Measurements from ENCODE around the gene TRIM17.
A peak's percentile ranks its signal among the peaks of the same experiment; 100 is the strongest.

The TRIM17 gene

DNA sequence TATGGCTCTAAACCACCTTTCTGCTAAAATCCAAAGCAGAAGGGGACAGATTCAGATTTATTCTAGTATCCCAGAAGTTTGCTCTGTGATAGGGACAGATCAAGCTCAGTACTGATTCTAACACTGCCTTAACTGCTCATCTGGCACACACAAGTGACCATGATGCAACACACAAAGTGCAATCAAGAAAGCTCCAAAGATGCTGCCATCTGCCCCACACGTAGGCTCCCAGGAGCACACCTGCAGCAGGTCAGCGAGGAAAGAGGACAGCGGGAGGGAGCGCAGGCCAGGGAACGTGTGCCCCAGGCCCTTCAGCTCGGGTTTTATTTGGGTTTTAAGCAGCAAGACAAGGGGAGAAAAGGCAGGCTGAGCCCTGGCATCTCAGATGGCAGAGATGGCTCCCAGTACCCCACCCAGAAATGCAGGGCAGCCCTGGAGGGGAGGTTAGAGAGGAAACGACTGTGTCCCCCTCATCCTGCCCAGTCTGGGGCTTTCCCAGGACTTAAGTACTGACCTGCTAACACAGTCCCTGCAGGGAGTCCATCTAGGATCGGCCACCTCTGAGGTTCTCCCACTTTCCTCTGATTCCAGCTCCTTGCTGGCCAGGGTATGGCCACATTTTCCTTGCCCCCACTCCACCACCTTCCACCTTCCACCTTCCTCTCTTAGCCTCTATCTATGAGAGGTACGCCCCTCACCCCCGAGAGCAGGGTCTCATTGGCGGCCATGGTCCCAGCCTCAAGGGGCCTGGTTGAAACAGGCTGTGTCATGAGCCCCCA lies 11.3 kb downstream of the TRIM17 start:
- H3K27ac ChIP-seq = peak overlapping the region; percentile 75
- DNase-seq (ENCODE audit: low read depth, low spot score) = no peak

DNA sequence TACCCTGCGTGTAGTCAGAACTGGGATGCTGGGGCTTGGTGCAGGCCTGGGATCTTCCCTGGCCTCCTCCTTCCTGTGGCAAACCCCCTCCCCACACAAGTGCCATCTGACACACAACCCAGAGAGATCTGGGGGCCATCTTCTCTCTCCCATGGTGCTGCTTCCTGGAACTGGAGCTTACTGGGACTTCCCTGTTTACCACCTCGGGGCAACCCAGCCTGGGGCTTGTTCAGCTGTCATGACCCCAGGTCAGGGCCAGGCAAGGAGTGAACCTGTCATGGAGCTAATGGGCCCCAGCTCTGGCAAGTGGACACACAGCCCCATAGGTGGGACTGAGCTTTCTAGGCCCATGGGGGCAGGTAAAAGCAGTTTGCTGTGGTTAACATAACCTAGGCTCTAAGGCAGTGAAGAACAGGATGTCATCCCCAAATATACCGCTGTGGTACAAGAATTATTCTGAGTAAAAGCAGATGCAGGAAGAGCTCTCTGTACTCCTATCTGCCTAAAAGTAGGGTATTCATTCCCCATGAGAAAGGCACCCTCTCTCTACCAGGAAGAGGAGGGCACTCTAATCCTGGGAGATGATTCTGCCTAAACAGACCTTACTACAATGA lies 12.4 kb downstream of the TRIM17 start:
- DNase-seq (ENCODE audit: low read depth, low spot score) = no peak
- peak overlapping the region; percentile 75 for H3K27ac ChIP-seq

DNA sequence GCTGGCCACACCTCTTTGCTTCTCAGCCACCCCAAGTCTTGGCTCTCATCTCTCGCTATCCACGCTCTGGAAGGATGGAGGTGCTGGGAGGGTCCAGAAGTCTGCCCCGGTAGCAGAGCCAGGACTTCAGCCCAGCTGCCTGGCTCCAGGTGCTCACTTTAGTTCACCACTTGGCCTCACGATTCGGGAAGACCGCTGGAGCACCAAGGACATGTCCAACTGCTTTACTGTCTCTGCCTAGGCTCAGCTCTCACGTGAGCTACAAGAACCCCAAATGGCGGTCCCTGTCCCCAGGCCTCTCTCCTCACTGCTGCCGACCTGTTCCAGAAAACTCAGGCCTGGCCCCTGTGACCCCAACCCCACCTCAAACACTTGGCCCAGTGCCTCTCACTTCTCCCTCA lies 13.4 kb downstream of the TRIM17 start:
- H3K27ac ChIP-seq = peak overlapping the region; percentile 13
- no peak for DNase-seq (ENCODE audit: low read depth, low spot score)

DNA sequence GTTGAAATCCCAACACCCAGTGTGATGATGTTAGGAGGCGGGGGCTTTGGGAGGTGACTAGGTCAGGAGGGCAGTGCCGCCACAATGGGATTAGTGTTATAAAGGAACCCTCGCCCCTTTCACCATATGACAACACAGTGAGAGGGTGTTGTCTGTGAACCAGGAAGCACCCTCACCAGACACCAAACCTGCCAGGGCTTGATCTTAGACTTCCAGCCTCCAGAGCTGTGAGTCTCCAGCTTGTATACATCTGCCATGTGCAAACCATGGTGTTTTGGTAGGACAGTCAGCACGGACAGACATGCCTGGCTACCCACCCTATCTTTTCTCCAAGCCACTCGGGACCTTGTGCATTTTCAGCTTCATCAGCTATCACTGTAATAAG lies 14.0 kb downstream of the TRIM17 start:
- peak overlapping the region; percentile 13 for H3K27ac ChIP-seq
- peak; percentile 36 for DNase-seq (ENCODE audit: low read depth, low spot score)

DNA sequence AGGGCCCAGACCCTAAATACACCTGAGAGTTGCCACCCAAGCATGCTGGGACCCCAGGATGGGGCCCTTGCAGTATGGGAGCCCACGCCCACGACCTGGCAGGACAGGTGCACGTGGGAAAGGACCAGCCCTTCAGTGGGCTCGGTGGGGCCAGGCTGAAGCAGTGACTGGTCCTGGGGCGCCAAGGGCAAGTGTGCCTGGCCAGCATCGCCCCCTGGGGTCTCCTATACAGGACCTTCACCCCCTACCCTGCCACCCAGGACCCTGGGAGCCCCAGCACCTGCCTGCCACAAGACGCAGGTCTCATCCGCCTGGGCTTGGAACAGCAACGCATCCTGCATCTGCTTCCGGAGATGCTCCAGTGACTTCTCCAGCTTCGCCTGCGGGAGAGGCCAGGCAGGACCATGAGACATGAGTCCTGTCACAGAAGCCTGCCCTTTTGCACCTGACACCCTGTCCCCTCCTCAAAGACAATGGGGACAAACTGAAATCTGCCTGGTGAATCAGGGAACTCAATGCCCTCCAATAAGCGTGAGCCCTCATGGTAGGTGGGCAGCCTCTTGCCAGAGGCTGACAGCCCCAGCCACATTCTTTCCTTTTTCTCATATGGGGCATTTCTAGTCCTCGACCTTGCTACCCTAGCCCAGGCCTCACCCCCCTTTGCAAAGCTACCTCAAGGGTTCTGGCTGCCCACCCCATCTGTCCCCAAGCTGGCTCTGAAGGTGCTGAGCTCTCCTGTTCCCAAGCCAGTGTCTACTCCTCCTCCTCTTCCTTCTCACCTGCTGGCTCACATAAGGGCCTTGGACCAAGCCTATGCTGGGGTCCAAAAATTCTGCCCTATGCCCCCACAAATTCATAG lies 14.7 kb downstream of the TRIM17 start:
- peak overlapping the region; percentile 13 for H3K27ac ChIP-seq
- no peak for DNase-seq (ENCODE audit: low read depth, low spot score)

DNA sequence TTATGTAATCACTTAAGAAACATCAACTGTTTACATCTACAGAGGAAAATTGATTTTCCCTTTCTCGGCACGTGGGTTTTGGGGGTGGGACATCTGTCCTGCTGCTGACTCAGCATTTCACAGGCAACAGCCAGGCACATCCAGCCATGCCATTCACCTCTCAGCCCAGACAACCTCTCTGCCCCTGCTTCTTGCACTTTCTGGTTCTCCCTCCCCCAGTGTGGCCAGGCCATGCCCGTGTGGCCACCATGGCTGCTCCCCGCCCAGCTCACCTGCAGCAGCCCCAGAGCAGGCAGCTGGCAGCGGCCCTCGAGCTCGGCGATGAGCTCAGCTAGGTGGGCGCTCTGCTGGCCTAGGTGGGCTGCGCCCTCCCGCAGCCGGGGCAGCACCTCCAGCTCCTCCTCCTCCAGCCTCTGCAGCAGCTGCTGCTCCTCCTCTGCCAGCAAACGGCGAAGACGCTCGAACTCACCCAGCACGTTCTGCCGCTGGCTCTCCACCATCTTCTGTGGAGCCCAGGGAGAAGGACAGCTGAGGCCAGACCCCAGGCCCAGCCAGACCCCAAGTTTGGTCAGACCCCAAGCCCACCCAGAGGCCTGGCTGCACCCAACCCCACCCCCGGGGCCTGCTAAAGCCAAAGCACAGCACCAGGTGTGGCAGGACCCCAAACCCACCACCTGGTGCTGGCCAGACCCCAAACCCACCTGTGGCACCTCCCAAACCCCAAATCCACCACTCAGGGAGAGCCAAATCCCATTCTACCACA lies 15.8 kb downstream of the TRIM17 start:
- DNase-seq (ENCODE audit: low read depth, low spot score) = no peak
- no peak overlapping the region for H3K27ac ChIP-seq

DNA sequence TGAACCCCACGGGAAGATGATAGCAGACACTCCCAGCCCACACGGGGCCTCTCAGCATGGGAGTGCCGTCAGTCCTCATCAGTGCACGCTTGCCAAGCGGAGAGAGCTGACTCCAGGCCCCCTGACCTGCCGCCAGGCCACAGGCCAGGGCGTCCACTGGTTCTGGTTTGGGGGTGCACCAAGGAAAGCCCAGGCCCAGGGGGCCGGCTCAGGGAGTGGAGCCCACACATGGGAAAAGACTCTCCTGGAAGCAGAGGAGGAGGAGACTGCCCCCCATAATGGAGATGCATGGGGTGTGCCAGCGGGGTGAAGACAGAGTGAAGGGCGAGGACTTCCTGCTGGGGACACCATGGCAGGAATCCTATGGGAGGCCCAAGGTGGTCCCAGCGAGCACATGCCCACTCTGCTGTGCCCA lies 16.4 kb downstream of the TRIM17 start:
- no peak overlapping the region for H3K27ac ChIP-seq
- DNase-seq (ENCODE audit: low read depth, low spot score) = no peak

DNA sequence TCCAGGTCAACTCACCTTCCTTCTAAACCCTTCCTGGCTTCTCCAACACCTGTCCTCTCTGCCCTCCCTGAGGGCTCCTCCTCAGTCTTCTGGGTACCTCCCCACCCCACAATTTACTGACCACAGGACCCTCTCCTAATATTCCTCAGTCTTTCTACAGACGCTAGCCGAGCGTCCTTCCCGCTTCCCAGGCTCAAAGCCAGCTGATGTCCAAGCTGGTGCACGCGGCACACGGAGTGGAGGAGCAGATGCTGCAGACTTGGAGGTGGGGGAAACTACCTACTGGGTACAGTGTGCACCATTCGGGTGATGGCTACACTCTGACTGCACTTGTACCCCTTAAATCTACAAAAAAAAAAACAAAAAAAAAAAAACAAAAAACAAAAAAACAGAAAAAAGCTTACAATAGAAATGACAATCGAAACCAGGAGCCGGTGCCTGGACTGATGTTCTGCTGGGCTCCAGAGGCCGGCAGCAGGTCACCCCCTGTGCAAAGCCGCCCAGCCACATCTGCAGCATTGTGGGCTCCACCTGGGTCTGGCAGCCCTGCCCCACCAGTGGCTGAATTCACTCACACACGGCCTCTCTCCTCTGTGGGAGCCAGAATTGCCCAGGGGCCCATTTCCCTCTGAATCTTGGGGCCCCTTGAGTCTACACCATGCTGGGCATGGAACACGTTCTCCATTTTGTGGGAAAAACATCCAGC lies 17.0 kb downstream of the TRIM17 start:
- no peak for DNase-seq (ENCODE audit: low read depth, low spot score)
- no peak overlapping the region for H3K27ac ChIP-seq

DNA sequence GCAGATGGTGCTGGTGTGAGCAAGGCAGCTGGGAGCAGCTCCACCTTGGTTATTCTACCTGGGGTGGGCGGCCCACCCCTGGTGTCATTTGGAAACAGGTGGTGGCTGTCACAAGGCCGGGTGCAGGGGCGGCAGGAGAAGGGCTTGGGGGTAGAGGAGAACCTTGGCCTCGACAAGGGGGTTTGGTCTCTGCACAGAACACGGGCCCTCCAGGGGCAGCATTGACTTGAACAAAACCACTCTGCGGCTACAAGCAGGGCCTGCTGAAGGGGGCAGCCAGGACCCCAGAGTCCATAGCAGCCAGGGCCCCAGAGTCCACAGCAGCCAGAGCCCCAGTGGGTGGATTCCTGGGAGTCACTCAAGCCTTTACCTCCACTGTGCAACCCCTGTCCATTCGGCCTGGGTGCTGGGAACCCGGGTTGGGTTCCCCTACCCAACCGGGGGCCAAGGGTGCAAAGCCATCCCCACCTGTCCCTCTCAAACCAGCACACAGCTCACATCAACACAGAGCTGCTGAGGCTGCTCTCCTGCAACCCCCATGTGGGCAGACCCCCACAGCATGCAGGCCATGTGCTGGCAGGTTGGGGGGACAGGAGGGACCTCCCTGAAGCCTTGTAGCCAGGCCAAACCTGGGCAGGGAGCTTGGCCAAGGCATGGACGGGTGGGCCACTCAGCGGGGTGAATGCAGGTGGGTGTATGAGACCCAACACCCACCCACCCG lies 17.8 kb downstream of the TRIM17 start:
- H3K27ac ChIP-seq = no peak overlapping the region
- no peak for DNase-seq (ENCODE audit: low read depth, low spot score)

DNA sequence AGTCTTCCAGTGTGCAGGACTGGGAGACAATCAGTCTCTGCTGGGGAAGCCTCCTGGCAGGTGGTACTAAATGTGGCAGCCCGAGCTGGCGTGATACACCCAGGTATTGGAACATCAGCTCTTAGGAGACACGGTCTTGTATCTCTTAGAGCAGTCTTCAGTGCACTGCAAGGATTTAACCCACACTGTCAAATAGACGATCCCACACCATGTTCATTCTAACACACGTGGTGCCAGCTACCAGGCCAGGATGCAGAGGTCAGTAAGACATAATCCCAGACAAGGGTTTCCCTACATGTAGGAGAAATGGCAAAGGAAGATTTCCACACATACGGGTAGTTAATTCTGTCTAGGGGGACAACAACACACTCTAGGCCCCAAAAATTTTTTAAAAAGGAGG lies 18.7 kb downstream of the TRIM17 start:
- H3K27ac ChIP-seq = no peak overlapping the region
- DNase-seq (ENCODE audit: low read depth, low spot score) = no peak

DNA sequence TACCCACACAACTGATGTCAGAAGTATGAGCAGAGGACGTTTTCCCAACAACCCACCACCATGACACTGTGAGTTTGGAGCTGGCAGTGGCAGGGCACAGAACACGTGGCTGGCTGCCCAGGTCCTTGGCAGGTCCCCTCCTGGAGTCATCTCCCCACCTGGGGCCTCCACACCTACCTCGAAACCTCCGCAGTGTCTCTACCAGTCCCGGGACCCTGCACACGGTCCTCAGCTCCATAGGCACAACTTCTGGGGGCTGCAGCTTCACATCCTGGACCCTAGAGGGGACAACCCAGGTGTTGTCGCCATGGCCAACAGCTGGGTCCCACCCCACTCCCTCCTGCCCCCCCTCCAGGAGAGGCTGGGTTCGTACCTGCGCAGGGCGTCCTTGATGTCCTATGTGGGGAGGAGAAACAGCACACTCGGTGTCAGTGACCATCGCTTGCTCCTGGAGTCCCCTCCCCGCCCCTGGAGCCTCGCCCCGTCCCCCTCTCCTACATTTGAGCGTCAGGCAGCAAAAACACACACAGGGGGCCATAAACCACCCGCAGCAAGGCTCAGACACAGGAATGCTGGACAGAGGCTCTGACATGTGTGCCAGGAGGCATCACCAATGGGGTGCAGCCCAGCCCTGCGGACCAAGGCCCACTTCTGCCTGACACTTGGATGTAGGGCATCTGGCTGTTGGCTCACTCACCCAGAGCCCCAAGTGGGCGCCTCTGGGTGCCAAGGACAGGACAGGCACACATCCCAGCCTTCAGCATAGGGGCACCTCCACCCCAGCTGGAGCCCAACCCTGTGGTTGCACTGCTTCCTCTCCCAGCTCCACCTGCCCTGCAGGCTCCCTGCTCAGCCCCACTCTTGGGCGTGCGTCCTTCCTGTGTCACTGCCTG lies 19.6 kb downstream of the TRIM17 start:
- DNase-seq (ENCODE audit: low read depth, low spot score) = no peak

DNA sequence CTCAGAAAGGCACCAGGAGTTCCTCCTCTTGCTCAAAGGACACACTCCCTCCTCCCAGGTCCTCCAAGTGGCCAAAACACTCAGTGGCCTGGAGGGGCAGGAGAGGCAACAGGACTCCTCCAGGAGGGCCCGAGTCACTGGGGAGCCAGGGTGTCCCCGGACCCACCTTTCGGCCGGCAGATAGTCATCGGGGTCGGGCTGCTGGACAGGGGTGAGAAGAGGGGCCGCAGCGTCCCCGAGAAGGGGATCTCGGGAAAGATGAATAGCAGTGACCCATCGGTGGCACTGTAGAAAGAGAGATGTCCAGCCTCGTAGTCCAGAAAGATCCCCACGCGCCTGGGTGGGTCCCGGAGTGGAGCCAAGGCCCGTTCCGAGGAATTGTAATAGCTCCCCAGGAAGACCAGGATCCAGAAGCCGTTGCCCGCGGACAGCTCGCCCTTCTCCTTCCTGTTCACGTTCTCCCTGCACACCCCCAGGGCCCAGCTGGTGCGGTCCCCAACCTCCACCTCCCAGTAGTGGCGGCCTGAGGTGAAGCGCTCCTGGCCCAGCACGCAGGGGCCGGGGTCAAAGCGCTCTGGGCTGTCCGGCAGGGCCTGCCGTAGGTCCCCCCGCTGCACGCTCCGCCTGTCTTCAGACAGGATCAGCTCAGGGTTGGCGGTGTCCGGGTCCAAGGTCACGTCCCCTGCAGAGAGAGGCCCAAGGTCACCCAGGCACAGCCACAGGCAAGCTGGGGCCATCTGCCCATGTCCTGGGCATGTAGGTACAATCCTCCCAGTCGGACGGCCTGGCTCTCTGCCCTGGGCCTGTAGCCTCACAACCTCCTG lies 21.9 kb downstream of the TRIM17 start:
- no peak overlapping the region for H3K27ac ChIP-seq

More for the DNA sequence above, 19.6 kb downstream of the TRIM17 start:
- no peak overlapping the region for H3K27ac ChIP-seq

DNA sequence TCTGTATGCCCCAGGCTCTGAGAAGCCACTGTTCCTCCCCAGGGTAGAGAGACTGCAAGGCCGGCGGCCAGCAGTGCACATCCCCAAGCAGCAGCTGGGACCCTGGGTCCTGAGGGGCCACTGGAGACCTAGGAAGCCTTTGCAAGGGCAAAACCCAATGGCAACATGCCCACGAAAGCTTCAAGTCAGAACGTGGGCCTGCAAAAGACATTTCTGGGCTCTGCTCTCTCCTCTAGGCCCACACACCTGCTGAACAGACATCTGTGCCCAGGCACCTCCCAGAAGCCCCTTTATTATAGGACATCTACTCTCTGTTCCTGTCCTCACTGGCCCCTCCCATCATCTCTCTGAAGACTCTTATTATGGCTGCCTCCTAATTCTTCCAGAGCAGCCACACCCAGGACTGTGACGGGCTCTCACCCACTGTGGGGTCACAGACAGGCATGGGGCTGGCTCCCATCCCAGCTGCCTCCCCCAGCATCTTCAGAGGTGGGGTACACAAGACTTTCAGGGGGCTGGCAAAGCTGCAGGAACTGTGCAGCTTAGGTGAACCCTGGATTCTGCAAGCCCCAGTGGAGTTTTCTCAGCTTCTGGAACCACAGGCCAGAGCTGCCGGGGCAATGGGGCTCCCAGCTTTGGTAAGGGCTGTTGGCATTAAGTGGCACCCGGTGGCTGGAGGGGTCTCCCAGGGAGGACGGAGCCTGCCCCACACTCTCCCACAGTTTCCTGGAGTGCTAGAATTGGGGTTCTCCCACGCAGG lies 22.7 kb downstream of the TRIM17 start:
- DNase-seq (ENCODE audit: low read depth, low spot score) = no peak
- H3K27ac ChIP-seq = peak overlapping the region; percentile 3

More for the DNA sequence above, 21.9 kb downstream of the TRIM17 start:
- DNase-seq (ENCODE audit: low read depth, low spot score) = no peak

DNA sequence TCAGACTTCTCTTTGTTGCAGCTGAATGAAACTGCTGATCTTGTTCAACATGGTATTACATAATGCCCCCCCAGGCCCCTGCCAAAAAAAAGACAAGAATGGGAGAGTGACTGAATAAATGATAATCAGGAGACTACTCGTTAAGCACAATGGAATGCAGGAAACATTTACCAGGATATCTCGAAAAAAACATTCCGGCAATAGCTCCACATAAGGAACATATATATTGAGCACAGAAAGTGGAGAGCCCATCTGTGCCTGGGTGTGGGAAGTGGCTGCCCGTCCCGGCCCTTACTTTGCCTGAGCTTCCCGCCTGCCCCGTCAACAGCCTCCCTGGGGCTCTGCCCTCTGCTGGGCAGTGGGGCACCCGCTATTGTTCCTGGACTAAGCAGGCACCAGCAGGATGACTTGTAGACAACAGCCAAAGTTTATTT lies 23.4 kb downstream of the TRIM17 start:
- no peak for DNase-seq (ENCODE audit: low read depth, low spot score)

DNA sequence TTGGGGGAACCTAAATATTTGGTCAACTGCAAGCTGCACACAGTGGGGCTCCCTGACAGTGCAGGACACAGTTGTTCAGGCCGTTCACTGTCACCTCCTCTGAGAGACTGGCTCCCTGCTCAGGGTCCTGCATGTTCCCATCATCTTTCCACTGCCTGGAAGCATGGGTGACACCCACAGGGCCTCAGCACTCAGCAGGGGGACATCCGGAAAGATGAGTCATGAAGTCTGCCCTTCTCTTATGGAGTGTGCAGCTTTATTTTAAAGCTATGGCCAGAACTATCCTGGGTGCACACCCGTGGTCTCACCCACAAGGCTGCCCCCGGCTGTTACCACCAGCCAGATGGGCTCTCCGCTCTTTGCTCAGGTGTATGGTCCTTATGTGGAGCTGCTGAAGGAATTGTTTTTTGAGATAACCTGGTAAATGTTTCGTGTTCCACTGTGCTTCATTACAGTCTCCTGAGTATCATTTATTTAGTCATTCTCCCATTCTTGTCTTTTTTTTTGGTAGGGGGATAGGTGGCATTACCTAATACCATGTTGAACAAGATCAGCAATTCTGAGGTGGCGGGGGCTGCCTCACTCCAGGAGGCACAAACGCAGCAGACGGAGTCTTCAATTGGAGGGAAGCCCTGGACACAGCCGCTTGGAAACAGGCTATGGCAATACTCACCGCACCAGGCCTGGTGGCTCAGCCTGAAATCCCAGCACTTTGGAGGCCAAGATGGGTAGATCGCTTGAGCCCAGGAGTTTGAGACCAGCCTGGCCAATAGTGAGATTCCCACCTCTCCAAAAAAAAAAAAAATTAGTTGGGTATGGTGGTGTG lies 24.3 kb downstream of the TRIM17 start:
- no peak overlapping the region for H3K27ac ChIP-seq
- DNase-seq (ENCODE audit: low read depth, low spot score) = no peak

More for the DNA sequence above, 23.4 kb downstream of the TRIM17 start:
- H3K27ac ChIP-seq = peak overlapping the region; percentile 3

Measured in epithelial cell of prostate (primary cell).